ENCODE data around the gene STMP1.
"Not testable (repeated sequence)": the region's sequence is repeated elsewhere in the genome, so short reads cannot be mapped to it uniquely, and the experiment has no call there.

The STMP1 gene

DNA sequence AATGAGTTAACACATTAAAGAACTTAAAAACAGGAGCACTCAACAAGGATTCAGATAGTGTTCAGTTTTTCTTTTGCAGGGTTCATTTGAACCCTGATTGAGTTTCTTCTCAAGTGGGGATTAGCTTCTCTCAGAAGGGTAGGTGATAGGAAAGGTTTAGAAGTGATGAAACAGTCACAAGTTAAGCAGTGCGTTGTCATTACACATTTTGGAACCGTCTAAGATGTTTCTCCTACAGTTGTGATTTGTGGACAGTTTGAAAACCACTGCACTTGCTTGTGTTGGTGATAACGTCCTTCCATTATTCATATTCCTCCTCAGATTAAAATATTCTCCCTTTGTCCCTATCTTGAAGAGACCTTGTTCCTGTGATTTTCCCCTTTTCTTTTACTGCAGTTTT lies 2.7 kb downstream of the STMP1 start:
- DNase-seq (ENCODE audit: low spot score): no peak

DNA sequence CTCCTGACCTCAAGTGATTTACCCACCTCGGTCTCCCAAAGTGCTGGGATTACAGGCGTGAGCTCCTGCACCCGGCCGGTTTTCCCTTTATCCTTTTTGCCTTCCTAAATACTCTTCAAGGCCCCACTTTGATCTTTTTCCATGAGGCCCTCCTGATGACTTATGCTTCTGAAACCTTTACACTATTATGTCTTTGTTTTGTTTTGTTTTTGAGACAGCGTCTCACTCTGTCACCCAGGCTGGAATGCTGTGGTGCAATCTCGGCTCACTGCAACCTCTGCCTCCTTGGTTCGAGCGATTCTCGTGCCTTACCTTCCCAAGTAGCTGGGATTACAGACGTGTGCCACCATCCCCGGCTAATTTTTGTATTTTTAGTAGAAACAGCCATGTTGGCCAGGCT lies 3.8 kb downstream of the STMP1 start:
- DNase-seq (ENCODE audit: low spot score): no peak

DNA sequence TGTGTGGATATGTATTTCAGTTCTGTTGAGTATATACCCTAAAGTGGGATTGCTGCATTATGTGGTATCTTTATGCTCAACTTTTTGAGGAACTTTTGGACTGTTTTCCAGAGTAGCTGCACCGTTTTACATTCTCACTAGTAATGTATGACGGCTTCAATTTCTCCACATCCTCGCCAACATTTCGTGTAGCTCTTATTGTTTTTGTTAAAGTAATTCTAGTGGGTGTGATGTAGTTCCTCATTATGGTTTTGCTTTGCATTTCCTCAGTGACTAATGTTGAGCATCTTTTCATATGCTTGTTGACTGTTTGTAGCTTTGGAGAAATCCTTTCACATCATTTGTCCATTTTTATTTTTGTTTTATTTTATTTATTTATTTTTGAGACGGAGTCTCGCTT lies 4.5 kb downstream of the STMP1 start:
- no peak for DNase-seq (ENCODE audit: low spot score)

DNA sequence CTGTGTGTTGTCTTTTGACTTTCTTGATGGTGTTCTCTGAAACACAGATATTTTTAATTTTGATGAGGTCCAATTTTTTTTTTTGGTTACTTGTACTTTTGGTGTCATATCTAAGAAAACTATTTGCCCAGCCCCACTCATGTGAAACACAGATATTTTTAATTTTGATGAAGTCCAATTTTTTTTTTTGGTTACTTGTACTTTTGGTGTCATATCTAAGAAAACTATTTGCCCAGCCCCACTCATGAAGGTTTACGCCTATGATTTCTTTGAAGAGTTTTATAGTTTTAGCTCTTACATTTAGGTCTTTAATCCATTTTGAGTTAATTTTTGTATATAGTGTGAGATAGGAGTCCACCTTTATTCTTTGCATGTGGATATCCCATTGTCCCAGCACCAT lies 5.3 kb downstream of the STMP1 start:
- DNase-seq (ENCODE audit: low spot score): not testable (repeated sequence)

- not testable (repeated sequence) for DNase-seq (ENCODE audit: low spot score)
Observed at GRCh38 chr7:135668852-135669395, 6.6 kb downstream of the STMP1 start.

- no peak for DNase-seq (ENCODE audit: low spot score)
Observed at GRCh38 chr7:135669774-135670173, 7.5 kb downstream of the STMP1 start.

DNA sequence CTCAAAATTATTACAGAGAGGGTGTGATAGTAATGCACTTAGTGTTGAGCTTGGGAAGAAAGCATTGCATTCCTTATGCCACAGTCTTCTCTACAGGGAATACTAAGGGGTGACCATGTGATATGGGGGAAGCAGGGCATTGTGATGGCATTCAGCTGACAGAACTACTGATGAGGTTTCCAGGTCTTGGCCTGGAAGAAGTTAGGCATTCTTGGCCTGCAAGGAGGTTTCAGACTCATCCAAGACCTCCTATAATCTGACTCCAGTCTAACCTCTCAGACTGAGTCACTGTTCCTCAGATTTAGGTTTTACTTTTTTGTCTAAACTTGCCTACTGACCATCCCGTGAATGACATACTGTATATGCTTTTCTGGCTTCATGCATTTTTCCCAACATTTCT lies 7.9 kb downstream of the STMP1 start:
- peak; percentile 78 for DNase-seq (ENCODE audit: low spot score)

- DNase-seq (ENCODE audit: low spot score): peak; percentile 75
Observed at GRCh38 chr7:135672560-135673359, 10.4 kb downstream of the STMP1 start.

DNA sequence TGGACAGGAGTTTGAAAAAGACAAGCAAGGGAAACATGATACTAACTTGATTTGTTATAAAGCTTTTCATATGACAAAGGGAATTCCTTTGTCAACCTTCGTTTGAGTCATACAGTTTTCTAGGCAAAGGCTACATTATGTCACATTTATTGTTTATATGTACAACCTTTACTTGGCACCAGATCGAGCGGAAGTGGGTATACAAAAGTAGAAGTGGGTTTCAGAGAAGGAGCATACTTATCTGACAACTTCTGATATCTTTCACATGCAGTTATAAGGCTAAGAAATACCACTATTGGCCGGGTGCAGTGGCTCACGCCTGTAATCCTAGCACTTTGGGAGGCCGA lies 11.0 kb downstream of the STMP1 start:
- DNase-seq (ENCODE audit: low spot score): no peak

DNA sequence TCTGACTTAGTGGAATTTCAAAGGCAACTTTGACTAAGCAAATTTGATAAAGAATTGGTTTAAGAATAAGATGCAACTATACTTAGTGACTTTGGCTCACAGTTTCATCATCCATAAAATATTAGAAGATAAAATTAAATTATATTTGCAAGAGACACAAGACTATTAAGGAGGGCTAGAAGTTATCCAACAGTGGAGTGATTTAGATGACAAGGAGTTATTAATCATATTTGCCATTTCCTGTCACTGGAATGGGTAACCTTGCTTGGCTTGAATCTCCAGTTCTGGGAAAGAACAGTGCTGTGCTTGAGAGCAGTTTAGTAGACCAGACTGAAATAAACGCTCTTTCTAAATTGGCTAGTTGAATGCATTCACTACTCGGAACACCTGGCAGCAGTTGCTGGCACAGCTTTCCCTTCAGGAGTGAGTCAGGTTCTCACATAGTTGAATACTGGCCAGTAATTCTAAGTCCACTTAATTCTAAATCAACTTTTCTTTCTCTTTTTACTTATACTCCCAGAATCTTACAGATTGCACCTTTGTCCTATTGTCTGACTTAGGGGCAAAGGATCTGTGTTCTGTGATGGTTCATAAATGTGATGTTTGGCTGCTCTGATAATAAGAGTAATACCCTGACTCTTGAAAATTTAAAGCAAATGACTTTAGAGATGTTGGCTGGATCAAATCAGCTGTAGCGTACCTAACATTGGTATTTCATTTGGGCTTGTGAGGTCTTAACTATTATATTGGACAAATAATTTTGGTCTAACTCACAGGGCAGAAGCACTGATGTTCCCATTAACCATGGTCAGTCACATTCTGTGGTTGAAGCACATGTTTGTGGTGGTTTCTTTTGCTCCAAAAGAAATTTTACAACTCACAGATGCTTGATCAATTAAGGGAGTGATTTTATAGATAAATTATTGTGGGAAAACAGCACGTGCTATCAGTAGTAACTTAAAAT lies 16.6 kb downstream of the STMP1 start:
- peak; percentile 35 for DNase-seq (ENCODE audit: low spot score)

GRCh38 chr7:135681762-135682161 lies 19.4 kb downstream of the STMP1 start:
- DNase-seq (ENCODE audit: low spot score): no peak

DNA sequence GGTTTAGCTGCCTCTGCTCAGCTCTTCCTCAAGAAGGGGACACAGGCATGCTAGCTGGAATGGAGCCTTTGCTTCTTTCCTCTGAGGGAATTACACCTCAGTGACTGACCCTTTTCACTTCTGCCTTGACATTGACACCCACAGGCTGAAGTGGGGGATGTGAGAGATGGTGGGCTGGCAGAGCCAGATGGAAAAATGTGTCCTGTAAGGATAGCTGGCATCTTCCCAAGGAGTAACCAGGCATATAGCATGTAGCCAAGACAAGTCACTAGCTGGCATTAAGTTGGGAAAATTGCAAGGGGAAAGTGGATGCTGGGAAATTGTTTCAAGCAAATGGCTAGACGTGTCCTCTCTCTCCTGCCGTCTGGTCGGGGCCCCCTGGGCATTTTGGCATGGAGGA lies 19.9 kb downstream of the STMP1 start:
- DNase-seq (ENCODE audit: low spot score): no peak

DNA sequence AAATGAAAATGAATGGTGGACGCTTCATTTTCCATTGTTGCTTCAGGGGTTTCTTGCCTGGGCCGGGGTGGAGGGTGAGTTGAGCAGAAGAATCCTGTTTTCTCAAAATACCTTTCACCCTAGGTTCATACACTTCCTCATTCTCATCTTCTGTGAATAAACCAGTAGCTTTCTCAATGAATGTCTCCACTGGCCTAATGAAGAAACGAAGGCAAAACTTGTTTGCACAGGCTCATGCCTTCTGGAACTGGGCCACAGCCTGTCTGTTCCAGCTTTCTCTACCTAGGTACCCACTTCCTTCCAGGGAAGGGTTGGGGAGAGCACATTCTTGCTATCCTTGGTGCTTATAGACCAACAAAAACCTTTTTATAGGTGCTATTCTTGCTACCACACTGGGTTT lies 21.3 kb downstream of the STMP1 start:
- DNase-seq (ENCODE audit: low spot score): no peak

DNA sequence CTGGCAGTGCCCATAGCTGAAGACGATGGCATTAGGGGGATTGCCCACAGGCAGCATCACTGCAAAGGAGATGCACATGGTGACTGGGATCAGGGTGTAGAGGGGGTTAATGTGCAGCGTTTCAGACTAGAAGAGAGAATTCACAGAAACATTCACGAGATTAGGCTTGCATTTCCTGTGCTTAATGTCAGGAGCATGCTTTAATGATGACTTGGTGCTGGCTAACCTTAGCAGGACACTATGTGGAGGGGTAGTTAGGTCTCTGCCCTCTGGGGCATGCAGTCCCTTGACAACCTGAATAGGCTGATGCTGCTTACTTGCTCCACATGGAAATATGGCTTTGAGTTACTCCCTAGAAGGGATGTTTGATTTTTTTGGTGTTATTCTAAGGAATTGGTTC lies 21.8 kb downstream of the STMP1 start:
- peak; percentile 41 for DNase-seq (ENCODE audit: low spot score)

DNA sequence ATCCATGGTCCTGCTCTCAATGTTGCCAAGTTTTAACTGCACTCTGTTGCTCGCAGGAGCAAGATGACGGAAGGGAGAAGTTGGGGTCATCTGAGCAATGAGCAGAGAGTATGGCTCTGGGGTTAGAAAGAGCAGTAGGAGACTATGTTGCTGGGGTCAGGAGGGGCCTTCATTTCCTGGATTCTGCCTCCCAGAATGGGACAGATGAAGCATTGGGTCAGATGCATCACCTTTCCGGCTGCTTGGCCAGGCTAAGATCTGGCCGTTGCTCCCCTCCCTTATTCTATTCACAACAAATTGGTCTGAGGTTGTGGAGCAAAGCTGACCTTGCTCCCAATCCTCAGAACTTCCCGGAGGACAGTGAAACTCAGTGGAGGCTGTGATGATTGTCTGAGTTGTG lies 22.4 kb downstream of the STMP1 start:
- no peak for DNase-seq (ENCODE audit: low spot score)

DNA sequence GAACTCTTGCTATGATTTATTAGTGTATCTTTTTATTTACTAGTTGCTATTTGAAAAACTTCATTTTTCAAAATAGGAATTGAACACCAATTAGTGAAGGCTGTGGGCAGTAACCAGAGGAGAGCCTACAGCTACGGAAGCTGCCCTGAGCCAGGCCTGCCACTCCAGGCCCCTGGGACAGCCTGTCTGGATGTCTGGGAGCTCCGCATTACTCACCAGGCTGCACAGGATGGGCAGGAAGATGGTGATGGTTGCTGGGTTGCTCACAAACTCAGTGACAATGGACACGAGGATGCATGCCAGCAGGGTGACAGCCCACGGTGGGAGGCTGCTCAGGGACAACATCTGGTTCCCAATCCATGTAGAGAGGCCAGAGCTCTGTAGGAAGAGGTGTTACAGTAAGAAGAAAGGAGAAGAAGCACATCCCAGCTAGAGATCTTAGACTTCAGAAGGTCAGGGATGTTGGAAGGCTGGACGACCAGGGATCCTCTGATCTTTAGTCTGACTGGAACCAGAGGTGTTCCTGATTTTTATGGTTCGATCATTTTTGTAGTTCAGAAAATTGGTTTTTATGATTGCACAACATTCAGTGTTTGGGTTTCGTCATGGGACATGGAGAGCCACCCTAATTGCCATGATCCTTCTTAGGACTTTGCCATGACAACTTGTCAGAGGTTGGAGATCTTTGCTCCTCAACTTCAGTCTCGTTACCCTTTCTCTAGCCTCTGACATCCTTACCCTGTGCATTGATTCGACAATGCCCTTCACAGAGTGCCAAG lies 23.2 kb downstream of the STMP1 start:
- peak; percentile 62 for DNase-seq (ENCODE audit: low spot score)

- no peak for DNase-seq (ENCODE audit: low spot score)
Observed at GRCh38 chr7:135687466-135687865, 25.2 kb downstream of the STMP1 start.

- peak; percentile 78 for DNase-seq (ENCODE audit: low spot score)
Observed at GRCh38 chr7:135690566-135690965, 28.3 kb downstream of the STMP1 start.

GRCh38 chr7:135692055-135692454 lies 29.7 kb downstream of the STMP1 start:
- DNase-seq (ENCODE audit: low spot score): no peak

DNA sequence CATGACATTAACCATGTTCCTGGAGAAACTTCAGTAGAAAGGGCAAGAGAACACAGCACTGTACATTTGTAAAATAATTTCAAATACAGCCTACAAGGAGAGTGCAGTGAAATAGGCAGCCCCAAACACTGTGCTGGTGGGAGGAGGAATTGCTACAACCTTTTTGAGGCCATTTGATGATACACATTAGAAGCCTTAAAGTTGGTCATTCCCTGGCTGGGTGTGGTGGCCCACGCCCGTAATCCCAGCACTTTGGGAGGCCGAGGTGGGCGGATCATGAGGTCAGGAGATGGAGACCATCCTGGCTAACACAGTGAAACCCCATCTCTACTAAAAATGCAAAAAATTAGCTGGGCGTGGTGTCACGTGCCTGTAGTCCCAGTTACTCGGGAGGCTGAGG lies 30.3 kb downstream of the STMP1 start:
- not testable (repeated sequence) for DNase-seq (ENCODE audit: low spot score)

GRCh38 chr7:135693558-135693957 lies 31.2 kb downstream of the STMP1 start:
- no peak for DNase-seq (ENCODE audit: low spot score)
